ENCODE results near the gene ACOXL. TPM values are rescaled to one million over a fixed set of nuclear protein-coding genes. Genes with fewer than 3 reads are reported as not detected.
A peak's percentile ranks its signal among the peaks of the same experiment; 100 is the strongest.

ACOXL gene
- total RNA-seq, 1 donor from 2014 or later = not detected

DNA sequence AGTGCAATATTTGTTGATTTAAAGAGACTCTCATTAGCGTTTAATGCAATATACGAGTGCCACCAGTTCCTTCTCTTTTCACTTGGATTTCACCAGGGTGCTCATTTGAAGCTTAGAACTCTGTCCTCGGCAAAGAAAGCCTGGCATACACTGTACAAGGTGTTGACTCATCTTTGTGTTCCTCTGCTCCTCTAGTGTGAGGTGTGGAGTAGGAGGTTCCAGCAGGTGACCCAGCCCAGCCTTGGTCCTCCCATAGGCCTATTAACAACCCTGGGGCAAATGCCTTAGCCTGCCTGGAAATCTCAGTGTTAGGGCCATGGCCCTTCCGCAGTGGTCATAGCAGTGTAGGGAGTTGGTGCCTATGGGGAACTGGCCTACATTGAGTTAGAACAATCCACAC, 408.4 kb downstream of the ACOXL start:
- no peak for DNase-seq

GRCh38 chr2:111142101-111142500, 409.7 kb downstream of the ACOXL start:
- no peak for DNase-seq

DNA sequence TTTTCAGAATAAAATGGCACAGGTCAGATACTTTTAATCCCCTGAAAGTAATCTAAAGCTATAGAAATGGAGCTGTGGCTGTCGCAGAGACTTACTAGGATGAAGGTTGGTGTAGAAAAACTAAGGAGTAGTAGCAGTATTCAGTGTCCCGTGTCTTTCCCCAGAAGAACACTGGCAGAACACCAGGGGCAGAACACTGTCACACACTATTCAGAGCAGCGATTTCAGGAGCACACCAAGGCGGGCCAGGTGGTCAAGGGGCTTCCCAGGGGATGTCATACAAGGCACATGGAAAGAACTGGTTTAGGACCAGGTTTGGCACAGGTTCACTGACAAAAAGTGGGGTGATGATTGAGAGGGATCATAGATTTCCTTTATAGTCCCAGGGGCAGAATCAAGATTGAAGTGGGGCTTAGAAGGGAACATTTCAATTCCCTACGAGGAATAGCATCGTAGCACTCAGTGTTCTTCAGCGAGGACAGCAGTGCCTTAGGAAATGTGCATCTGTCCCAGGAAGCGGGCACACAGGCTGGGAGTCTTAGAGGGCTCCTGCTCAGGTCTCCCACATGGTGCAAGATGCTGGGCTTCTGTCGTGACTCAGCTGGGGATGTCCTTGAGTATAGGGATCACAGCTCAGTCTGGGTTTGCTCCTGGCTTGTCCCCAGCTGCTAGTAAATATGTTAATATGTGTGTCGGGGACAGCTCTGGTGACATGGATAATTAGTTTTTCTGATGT, 410.9 kb downstream of the ACOXL start:
- DNase-seq = no peak

- DNase-seq = no peak
Observed at GRCh38 chr2:111143843-111144198, 411.4 kb downstream of the ACOXL start.

- no peak for DNase-seq
Observed at GRCh38 chr2:111145103-111145760, 412.9 kb downstream of the ACOXL start.

GRCh38 chr2:111145951-111146350, 413.6 kb downstream of the ACOXL start:
- no peak for DNase-seq

GRCh38 chr2:111148225-111148873, 416.0 kb downstream of the ACOXL start:
- no peak for DNase-seq

DNA sequence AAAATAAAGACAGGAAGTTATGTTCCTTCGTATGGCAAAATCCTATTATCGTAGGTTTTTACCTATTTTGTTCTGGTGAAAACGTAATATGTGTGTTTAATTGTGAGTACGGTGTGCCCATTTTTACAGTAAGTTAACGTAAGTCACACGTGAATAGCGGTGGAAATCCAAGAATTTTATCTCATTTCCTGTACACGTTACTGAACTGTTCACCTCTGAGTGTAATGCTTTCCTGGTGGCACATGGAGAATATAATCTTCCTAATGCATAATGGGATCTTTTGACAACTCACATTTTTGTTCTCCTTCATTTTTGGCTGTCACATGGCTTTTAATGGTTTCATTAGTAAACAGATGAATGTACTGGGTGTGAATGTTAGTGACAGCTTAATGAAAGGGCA, 416.6 kb downstream of the ACOXL start:
- DNase-seq = no peak

- no peak for DNase-seq
Observed at GRCh38 chr2:111149882-111150455, 417.6 kb downstream of the ACOXL start.

GRCh38 chr2:111154758-111155157, 422.4 kb downstream of the ACOXL start:
- no peak for DNase-seq

DNA sequence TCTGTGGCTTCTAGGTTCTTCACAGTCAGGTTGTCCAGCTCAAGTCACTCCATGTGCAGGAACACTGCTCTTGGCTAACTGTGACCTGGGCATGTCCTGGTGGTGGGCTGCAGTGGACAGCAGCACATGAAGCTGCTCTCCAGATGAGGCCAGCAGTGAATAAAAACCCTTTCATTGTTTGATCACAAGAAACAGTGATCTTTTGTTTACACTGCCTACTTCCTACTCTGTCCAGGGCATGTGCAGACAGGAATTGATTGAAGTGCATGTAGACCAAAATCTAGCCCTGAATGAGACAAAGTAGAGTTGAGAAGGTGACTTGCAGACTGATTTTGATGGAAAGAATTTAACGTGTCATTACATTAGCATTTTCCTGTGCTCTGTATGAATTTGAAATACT, 423.2 kb downstream of the ACOXL start:
- DNase-seq = no peak

- no peak for DNase-seq
Observed at GRCh38 chr2:111156529-111156928, 424.2 kb downstream of the ACOXL start.

DNA sequence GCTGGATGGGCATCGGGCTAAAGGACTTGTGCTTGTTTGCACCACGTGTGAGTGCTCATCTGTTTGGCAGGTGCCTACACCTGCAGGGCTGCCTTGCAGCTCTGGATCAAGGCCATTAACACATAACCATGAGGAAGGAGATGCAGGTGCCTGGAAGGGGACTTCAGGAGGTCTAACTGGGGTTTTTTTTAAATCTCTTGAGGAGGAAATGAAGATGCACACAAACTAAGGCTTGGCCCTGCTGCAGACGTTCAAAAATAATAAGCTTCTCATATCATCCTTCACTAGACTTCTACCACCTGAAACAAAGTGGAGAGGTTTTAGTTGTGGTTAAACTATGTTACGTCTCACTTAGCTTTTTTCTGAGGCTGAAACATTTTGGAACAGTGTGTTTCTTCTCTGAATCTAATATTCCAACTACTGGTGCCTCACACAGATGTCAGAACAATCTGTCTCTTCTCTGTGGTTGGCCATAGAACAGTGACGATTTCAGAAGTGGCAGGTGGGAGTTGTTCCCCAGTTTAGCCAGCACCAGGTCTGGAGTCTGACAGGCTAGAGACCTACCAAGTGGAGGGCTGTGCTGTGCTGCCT, 424.8 kb downstream of the ACOXL start:
- no peak for DNase-seq

- DNase-seq = no peak
Observed at GRCh38 chr2:111157798-111158197, 425.4 kb downstream of the ACOXL start.

GRCh38 chr2:111159641-111160040, 427.3 kb downstream of the ACOXL start:
- DNase-seq = no peak

GRCh38 chr2:111160758-111161157, 428.4 kb downstream of the ACOXL start:
- DNase-seq = no peak

DNA sequence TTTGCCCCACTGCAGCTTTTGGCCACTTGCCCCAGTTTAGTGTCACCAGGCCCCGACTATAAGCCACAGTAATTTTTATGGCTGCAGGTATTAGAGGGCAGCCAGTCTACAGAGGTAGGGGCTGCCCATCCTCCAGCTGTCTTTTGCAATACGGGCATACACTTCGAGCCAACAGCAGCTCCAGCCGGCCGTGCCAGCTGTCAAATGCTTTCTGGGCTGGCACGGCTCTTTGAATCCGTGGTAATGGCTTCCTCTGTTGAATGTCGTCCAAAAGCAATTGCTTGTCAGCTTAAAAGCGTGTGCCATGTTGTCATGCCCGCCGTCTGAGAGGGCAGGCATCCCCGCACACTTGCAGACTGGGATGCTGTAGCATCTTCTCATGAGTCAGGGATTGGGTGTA, 429.6 kb downstream of the ACOXL start:
- DNase-seq = peak; percentile 93

DNA sequence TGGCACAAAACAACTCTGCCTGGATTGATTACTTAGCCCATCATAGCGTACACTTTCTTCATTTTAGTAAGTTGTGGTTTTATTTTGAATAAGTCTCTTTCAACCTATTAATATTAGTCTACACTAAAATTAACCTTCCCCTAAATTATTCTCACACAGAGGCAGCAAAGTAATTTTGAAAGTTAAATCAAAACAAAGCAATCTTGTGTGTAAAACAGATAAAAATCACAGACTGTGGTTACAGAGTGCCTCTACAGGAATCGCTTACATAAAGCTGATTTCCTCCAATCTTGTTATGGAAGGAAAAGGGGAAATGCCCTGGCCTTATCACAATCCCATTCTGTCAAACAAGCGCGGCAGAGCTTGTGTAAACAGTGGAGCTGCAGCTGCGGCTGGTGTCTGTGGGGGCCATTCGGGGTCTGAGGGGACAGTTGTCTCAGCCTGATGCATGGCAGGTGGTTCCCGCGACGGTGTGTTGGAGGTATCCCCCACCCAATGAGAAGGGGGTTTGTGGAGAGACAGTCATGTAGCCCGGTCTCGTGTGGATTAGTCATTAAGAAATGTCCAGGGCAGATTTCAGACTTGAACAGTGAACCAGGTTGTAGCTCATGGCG, 430.5 kb downstream of the ACOXL start:
- no peak for DNase-seq

DNA sequence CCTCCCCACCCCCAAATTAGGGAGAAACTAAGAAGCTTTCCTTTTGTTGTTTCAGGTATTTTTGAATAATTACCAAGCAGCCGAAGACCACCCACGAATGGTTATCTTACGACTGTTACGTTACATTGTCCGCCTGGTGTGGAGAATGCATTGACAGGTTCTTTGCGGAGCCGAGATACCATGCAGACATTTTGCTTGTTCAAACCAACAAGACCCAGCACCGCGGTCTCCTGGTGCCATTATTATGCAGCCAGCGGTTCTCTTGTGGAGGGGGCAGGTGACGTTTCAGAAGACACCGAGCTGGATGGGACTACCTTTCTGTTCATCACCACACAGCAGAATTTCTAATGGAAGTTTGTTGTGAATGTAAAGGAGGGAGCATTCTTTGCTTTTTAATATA, 431.7 kb downstream of the ACOXL start:
- no peak for DNase-seq

- DNase-seq = no peak
Observed at GRCh38 chr2:111165084-111165483, 432.7 kb downstream of the ACOXL start.

GRCh38 chr2:111166115-111166514, 433.7 kb downstream of the ACOXL start:
- no peak for DNase-seq

GRCh38 chr2:111167076-111167862, 434.9 kb downstream of the ACOXL start:
- no peak for DNase-seq

Measured in tongue (tissue), 2 donors.